Lower leg skin (tissue), 4 donors: Measurements from ENCODE around the gene ANO7. TPM values are rescaled to one million over a fixed set of nuclear protein-coding genes. Genes with fewer than 3 reads are reported as not detected.

Source experiments
- DNase-seq, 2 donors: peaks; one replicate each; pipeline ENCODE4 v3.0.0-alpha.2; 2019; ENCODE audit warnings: low spot score in 2 of 2
- H3K4me3 ChIP-seq: fragments of 200-600 bp; sonication (generic); 2 replicates; pipeline ENCODE4 v1.5.1; 2017; ENCODE audit warnings: mild to moderate bottlenecking, low read depth; ENCODE audit not compliant: poor library complexity, severe bottlenecking
- CTCF ChIP-seq, 3 donors: fragments of 450-650 bp; IDR thresholded peaks; one replicate each; pipeline ENCODE4 v1.5.1; 2016; ENCODE audit warnings: antibody characterized with exemption in 3 of 3, mild to moderate bottlenecking in 3 of 3, moderate library complexity in 2 of 3
- POLR2A ChIP-seq, 2 donors: fragments of 450-650 bp; IDR thresholded peaks; one replicate each; pipeline ENCODE4 v1.6.1; 2016 to 2017; ENCODE audit warnings: antibody characterized with exemption in 2 of 2, mild to moderate bottlenecking in 1 of 2, moderate library complexity in 1 of 2
- WGBS, 2 donors: methylation state at CpG; one replicate each; pipeline ENCODE4 v1.1.5; 2018; 5-methylcytosine and 5-hydroxymethylcytosine counted together
- intact Hi-C: fragments of 100-400 bp; cut with DNase I; formaldehyde crosslinking; loops from one replicate; pipeline ENCODE4 v1.15.0; 2023; ENCODE audit warnings: low total_unique reads
- total RNA-seq, 4 donors: library from RNA; depleted of rRNA; stranded (reverse); fragments of >200 nt; gene quantifications; one replicate each; pipeline ENCODE4 v1.1.0, GENCODE V29; 2016

ANO7 gene
- total RNA-seq, 4 donors from 2014 or later: 0.19 to 0.67 (median 0.35) TPM

GRCh38 chr2:241160318-241160717 lies 28.2 kb upstream of the ANO7 start:
- no peak for DNase-seq
- 96 to 97% methylated on average over 7 of the region's 7 CpGs for WGBS, 2 donors
- no peak overlapping the region for H3K4me3 ChIP-seq
- intact Hi-C loops: no loop called here
- TF ChIP-seq POLR2A (IDR thresholded peaks at IDR 0.05) (no peak), CTCF (IDR thresholded peaks at IDR 0.05) (no peak)

GRCh38 chr2:241161646-241162281 lies 26.7 kb upstream of the ANO7 start:
- WGBS, 2 donors: 42 to 51% methylated on average over 9 of the region's 9 CpGs
- TF ChIP-seq POLR2A (IDR thresholded peaks at IDR 0.05) (no peak), CTCF (IDR thresholded peaks at IDR 0.05) (no peak)
- H3K4me3 ChIP-seq: no peak overlapping the region
- intact Hi-C loops: no loop called here
- DNase-seq: peak; percentile 73 to 92

GRCh38 chr2:241163601-241164118 lies 24.8 kb upstream of the ANO7 start:
- no peak for DNase-seq
- no peak for TF ChIP-seq CTCF (IDR thresholded peaks at IDR 0.05)
- no peak for TF ChIP-seq POLR2A (IDR thresholded peaks at IDR 0.05)
- no peak overlapping the region for H3K4me3 ChIP-seq
- 77 to 82% methylated on average over 3 of the region's 3 CpGs for WGBS, 2 donors
- intact Hi-C loops: no loop called here

- intact Hi-C loops: no loop called here
- 95% methylated on average over 15 of the region's 15 CpGs for WGBS, 2 donors
- TF ChIP-seq CTCF (IDR thresholded peaks at IDR 0.05) (no peak), POLR2A (IDR thresholded peaks at IDR 0.05) (no peak)
- DNase-seq: no peak
- no peak overlapping the region for H3K4me3 ChIP-seq
These were observed 20.1 kb upstream of the ANO7 start for GRCh38 chr2:241168366-241168765.

- no peak for TF ChIP-seq POLR2A (IDR thresholded peaks at IDR 0.05)
- TF ChIP-seq CTCF (IDR thresholded peaks at IDR 0.05): no peak
- intact Hi-C loops: no loop called here
- no peak for DNase-seq
- no peak overlapping the region for H3K4me3 ChIP-seq
- WGBS, 2 donors: 46 to 62% methylated on average over 2 of the region's 2 CpGs
These were observed 14.9 kb upstream of the ANO7 start for GRCh38 chr2:241173557-241173956.
